Dermis microvascular lymphatic vessel endothelial cell (primary cell): Measurements from ENCODE around the gene MAGI1. TPM values are rescaled to one million over a fixed set of nuclear protein-coding genes. Genes with fewer than 3 reads are reported as not detected.
"Not testable (repeated sequence)": the region's sequence is repeated elsewhere in the genome, so short reads cannot be mapped to it uniquely, and the experiment has no call there.

Experiments used
- DNase-seq, 2 donors: peaks; one replicate each; pipeline versions ENCODE4 v3.0.0 to v3.0.0-alpha.2; 2010; ENCODE audit warnings: low read depth in 2 of 2
- total RNA-seq: library from RNA; depleted of rRNA; stranded (reverse); fragments of >200 nt; gene quantifications from 2 replicates; pipeline ENCODE4 v1.2.1, GENCODE V29; 2014

Gene MAGI1
- total RNA-seq, 1 donor from 2014 or later: 49.0 TPM

DNA sequence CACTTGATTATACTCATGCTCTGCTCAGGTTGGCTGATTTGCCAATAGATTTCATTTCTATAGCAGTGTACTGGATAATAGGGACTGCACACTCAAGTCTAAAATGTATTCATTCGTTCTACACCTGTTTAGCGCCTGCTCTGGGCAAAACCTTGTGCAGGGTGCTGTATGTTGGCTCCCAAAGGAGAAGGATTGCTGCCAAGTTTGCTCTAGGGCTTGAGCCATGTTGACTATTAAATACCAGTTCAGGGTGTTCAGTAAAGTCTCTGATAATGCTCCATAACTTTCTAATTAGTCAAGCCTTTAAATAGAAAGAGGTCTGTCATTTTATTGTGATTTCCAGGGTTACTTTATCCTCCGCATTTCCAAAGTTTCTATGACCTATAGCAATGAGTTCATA lies 470.2 kb downstream of the MAGI1 start:
- DNase-seq: no peak

DNA sequence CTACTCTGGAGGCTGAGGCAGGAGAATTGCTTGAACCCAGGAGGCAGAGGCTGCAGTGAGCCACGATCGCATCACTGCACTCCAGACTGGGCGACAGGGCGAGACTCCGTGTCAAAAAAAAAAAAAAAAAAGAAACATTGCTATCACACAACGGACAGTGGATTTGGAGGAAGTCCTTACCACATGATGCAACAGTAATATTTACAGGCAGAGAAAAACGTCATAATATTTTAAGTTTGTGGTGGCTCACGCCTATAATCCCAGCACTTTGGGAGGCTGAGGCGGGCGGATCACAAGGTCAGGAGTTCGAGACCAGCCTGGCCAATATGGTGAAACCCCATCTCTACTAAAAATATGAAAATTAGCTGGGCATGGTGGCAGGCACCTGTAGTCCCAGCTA lies 473.0 kb downstream of the MAGI1 start:
- DNase-seq: not testable (repeated sequence)

DNA sequence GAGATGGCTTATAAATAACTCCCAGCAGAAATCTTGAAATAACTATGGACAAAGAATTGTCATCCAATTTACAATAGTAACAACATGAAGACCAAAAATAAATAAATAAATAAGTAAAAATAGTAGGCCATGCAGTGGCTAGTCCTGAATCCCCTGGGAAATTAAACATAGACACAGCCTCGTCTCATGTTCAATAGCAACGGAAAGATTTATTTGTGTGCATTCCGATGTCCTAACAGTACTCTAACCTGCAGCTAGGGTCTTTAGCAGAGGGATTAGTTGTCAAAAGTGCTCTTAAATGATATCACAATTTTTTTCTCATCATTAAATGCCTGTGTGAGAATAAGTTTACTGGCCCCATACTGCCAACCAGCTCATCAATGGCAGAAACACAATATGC lies 474.2 kb downstream of the MAGI1 start:
- no peak for DNase-seq

DNA sequence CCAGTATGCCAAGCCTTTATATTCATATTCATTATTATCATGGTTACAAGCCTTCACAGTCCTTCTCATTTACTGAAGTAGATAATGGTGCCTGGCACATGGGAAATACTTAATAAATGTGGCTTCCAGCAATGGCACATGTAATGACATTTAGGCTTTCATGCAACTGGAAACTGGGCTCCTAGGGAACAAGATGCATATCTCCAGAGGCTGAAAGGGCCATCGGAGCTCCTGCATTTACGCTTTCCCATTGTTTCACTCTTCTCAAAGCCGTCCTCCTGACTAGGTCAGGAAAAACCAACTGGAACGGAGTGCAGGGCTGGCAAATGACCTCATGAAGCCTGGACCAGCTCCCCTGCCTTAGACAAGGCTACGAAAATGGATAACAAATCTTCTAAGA lies 474.9 kb downstream of the MAGI1 start:
- no peak for DNase-seq

DNA sequence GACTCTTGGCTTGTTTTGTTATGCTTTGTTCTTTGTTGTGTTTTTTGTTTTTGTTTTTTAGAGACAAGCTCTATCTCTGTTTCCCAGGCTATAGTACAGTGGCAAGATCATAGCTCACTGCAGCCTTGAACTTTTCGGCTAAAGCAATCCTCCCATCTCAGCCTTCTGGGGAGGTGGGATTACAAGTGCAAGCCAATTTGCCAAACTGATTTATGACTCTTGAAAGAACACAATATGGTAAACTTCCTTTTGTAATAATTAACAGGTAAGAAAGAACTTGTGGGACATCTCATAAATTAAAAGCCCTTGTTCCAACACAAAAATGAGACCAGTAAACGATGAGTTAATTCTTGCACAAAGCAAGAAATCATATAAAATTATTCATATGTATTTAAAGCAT lies 476.3 kb downstream of the MAGI1 start:
- no peak for DNase-seq

DNA sequence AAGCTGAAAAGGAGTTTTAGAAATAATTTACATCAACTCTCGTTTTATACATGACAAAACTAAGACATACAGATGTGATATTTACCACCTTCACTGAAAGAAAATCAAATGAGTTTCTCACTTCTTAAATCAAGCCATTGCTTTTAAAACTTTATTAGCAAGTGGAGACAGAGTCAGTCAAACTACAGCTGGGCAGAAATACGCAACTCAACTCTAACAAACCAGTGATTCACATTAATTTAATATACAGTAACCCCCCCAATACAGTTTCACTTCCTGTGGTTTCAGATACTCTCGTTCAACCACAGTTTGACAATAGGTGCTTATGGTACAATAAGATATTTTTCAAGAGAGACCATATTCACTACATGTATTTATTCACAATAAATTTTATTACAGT lies 477.1 kb downstream of the MAGI1 start:
- DNase-seq: no peak

DNA sequence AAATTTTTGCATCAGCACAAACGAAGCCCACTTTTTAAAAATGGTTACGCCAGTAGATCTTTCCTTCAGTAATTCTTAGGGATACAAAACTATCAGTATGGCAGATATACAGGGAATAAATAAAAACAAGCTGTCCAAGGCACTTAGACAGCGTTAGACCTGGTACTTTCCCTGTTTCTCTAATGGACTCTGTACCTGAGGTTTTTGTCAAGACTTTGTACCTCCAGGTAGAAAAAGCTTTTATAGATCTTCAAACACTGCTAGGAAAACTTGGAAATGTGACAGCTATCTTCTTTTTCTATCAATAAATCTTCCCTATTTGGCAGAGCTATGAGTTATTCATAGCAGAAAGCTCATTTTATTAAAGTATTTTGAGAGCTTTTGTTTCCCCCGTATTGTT lies 477.8 kb downstream of the MAGI1 start:
- DNase-seq: no peak

DNA sequence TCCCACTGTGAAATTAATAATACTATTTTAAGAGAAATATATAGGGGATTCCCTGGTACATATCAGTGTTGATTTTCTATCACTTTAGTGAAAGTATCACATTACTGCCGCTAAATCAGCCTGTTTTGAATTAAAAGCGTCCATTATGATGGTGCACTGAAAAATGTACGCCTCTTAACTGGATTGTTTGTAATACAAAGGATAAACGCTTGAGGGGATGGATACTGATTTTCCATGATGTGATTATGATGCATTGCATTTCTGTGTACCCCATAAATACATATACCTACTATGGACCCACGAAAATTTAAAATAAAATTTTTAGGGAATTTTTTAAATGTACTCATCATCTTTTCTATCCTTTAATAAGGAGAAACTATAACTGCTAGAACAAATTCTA lies 478.6 kb downstream of the MAGI1 start:
- DNase-seq: no peak

DNA sequence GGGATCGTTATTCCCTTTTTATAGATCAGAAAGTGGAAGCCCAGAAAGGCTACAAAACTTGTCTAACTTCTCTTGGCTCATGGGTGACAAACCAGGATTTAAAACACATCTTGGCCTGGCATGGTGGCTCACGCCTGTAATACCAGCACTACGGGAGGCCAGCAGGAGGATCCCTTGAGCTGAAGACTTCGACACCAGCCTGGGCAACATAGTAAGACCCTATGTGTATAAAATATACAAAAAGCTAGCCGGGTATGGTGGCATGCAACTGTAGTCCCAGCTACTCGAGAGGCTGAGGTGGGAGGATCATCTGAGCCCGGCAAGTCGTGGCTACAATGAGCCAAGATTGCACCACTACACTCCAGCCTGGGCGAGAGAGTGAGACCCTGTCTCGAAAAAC lies 479.1 kb downstream of the MAGI1 start:
- DNase-seq: no peak

DNA sequence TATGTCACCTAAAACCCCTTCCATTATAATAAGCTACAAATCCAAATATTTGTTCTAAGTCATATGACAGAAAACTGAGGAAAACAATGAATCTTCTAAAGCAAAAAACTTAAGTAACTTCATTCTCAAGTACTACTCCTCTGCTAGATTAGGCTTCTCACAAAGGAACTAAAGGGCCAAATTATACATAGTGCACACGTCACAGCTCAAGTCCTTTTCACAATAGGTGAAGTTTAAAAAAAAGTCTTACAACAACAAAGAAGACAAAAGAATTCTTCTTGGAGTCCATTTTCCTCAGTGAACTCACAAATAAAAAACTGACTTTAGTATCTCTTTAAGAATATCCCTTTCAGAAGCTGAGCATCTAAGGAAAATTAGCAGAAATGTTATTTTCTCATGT lies 479.9 kb downstream of the MAGI1 start:
- no peak for DNase-seq

DNA sequence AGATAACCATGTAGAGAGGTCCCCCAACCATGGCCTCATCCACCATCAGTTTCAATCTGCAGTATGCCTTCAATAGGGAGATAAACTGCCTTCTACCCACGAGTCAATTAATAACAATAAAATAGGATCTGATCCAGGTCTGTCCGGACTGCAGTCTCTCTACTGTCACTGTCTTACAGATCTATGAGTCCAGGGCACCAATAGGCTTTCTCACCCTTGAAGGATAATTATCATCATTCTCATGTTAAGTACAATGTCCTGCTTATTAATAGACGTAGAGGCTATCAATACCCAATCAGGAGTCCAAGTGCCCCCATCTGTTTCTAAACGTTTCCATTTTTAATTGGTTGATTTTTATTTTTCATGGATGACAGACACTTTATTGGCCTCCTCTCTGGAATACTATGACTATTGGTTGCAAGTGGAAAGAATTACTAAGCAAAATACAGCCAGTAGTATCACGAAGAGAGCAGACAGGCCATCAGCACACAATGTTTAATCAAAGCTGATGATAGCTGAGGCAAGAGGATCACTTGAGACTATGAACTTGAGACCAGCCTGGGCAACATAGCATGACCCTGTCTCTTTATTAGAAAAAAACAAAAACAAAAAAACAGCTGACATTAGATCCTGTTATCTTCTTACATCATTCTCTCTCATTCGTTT lies 480.7 kb downstream of the MAGI1 start:
- DNase-seq: peak in 1 of 2 donors; percentile 4

DNA sequence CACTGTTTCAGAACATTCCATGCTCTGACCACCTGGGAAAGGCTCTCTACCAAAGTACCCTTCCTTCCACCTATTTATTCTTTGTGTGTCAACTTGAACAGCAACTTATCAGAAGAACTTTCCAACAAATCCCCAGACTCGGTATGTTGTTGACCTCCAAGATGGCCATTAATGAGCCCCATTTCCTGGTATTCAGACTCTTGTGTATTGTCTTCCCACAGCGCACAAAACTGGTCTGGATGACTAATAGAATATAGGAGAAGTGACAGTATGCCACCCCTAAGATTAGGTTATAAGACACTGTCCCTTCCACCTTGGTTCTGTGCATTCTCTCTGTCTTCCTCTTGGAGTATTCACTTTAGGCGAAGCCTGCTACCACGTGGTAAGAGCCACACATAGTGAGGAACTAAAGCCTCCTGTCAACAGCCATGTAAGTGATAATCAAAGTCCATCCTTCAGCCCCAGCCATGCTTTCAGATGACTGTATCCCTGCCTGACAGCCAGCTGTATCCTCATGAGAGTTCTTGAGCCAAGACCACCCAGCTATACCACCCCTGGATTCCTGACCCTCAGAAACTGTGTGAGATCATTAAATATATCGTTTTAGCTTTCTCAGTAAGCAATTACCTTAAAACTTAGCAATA lies 481.7 kb downstream of the MAGI1 start:
- DNase-seq: peak in 1 of 2 donors; percentile 32

DNA sequence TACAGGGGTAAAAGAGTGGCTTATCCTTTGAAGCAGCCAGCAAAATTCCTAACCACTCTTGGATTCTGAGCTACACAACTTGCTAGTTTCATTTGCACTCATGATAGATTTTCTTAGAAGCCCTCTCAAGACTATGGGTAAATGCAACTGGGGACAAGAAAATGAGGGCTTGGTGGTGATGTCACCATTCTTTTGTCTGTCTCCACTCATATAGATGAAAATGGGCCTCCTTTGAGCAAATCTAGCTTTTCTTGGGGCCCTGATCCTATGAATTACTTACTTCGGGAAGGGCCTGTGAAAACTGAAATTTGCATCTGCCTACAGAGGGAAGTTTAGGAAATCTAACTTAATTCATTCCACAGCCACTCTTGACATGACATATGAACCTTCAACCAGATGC lies 486.3 kb downstream of the MAGI1 start:
- no peak for DNase-seq

DNA sequence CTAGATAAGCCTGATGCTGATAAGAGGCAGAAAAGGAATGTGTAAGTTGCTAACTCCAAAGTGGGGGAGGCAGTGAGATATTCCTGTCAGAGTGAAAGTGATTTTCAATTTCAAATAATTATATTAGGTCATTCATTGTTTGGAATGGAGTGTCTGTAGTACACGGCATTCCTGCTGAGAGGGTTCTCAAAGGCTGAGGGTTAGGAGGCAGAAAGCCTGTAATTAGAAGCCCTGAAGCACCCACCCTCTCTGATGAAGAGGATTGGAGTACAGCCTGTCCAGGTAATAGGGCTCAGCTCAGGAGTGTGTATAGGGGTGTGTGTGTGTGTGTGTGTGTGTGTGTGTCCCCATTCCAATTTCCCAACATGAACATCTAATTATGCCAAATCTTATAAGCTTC lies 486.8 kb downstream of the MAGI1 start:
- no peak for DNase-seq

DNA sequence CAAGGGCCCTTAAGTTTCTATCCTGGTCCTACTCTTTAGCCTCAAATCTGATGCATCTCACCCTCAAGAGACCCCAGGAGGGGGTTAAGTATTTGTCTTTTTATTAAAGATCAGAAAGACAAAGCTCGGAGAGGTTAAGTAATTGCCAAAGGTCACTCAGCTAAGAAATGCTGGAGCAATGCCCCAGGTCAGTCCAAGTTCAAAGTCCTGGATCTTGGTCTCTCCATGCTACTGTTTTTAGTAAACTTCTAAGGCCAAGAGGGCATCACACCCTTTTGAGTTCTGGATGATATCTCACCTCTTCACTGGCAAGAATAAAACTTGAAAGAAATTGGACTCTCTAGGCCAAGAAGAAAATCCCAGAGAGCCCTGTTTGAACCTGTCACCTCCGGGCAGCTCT lies 488.6 kb downstream of the MAGI1 start:
- DNase-seq: no peak

DNA sequence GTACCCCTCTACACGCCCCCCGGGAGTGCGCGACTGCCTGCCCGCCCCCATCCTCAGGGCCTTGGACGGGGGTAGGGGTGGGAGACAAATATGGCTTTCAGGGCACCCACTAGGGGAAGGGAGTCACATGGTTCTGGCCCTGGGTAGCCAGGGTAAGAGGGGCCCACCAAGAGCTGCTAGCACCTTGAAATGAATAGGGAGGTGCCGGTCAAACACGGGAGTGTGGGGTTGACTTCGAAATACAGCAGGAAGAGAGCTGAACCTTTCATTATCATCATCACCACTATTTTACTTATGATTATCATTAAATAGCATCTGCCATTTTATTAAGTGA lies 489.1 kb downstream of the MAGI1 start:
- DNase-seq: no peak

DNA sequence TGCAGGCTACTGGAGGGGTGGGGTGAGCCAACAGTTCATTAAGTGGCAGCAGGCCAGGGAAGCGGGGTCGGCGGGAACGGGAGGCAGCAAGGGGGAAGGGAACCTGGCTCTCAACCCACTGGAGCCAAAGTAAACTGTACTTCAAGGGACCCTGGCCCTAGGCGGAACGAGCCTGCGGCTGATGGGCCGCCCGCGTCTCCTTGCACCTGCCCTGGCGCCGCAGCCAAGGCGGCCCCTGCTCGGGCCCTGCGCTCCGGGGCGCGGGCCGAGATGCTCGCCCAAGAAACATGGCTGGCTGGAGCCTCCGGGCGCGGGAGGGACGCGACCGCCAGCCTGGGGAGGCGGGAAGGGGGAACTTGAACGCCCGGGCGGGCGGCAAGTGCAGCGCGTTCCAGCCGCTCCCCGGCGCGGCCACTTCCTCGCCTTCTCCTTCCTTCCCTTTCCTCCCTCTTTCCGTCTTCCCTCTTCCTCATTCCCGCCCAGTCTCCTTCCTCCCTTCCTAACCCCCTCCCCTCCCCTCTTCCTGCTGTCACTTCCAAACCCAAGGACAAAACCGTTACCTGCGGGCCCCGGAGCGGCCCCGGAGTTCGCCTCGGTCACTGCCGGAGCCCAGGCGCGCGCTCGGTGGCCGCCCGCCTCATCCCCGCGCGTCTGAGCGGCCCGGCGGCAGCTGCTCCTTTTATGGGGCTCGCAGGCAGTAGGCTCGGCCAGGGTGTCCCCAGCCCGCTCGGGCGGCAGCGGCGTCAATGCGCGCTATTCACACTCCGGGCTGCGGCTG lies 489.7 kb downstream of the MAGI1 start:
- DNase-seq: no peak

DNA sequence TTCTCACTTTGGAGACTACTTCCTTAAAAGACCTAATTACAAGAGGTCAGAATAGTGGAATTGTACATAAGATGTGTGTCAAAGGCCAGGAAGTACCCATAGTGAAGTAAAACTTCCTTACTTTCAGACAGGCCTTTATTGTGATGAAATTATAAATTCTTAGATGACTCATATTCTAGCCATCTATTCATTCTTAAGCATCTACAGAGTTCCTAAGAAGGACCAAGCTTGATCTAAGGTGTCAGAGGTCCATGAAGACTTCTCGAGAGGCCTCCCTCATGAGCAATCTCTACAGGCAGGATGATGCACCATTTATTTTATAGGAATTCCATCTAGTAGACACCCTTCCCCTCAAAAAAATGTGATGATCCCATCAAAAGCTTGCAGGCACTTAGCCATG lies 493.3 kb downstream of the MAGI1 start:
- DNase-seq: no peak

DNA sequence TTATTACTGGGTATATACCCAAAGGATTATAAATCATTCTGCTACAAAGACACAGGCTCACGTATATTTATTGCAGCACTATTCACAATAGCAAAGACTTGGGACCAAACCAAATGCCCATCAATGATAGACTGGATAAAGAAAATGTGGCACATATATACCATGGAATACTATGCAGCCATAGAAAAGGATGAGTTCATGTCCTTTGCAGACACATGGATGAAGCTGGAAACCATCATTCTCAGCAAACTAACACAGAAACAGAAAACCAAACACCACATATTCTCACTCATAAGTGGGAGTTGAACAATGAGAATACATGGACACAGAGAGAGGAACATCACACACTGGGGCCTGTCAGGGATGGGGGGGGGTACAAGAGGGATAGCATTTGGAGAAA lies 495.3 kb downstream of the MAGI1 start:
- DNase-seq: not testable (repeated sequence)

DNA sequence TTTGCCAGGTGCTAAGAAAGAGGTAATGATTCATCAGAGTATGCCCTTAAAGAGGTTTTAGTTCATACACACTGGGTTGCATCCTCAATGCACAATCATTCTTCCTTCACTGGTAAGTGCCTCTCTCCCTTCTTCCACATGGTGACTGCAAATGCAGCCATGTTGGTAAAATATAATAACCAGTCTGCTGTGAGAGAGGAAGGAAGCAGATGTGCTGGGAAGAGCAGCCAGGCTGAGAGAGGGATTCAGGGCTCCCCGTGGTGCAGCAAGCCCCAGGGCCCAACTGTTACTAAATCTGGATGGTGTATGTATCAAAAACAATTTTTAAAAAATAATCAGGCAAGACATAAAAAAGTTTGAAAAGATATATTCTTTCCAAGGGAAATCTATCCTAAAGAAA lies 498.1 kb downstream of the MAGI1 start:
- no peak for DNase-seq

DNA sequence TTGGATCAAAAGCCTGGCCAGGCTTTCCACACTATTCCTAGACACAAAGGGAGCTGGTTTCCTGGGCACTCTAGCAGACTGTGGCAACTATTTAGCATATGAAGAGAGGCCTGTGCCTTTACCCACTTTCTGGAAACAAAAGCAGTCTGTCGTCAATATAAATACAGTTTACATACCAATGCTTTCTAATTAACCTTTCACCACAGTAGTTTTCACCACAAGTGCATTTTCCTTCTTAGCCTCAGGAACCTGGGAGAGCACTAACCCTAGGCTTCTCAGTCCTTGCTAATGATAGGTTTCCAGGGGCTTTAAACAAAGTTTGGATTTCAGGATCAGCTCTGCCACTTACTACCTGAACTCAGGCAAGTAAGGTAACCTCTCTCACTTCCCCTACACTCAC lies 499.1 kb downstream of the MAGI1 start:
- no peak for DNase-seq

DNA sequence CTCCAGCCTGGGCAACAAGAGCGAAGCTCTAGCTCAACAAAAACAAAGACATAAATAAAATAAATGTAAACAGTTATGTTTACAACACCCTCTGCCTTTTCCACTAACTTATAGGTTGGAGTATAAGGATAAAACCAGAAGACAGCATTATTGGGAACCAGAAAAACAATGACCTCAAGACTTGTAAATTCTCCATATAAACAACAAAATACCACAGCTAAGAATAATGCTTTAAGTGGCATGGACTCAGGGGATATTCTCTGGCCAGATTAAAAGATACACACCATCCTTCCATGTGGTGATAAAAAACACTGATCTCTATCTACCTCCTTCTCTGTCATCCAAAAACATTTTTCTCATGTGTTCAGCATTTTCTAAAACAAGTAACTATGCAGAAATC lies 500.6 kb downstream of the MAGI1 start:
- DNase-seq: no peak

DNA sequence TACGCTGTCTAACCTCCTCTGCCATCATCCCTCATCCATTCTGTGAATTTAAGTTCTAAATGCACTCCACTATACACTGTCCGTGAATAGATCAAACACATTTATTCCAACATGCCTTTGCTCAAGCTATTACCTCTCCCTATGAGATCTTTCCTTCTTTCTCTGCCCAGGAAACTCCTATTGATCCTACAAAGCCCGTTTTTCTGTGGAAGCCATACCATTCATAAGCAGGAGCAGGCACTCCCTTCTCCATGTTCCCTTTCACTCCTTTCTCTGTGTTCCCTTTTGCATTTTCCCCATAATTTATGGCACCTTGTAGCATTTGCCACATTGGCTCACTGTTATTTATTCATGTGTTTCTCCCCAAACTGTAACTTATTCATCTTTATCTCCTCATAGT lies 501.6 kb downstream of the MAGI1 start:
- no peak for DNase-seq
